Lower leg skin (tissue), 3 donors: Measurements from ENCODE around the gene RIMBP3C.

ENCODE experiments used
- CTCF ChIP-seq, 3 donors: fragments of 450-650 bp; IDR thresholded peaks; one replicate each; pipeline ENCODE4 v1.5.1; 2016; ENCODE audit warnings: antibody characterized with exemption in 3 of 3, mild to moderate bottlenecking in 3 of 3, moderate library complexity in 2 of 3
- POLR2A ChIP-seq, 2 donors: fragments of 450-650 bp; IDR thresholded peaks; one replicate each; pipeline ENCODE4 v1.6.1; 2016 to 2017; ENCODE audit warnings: antibody characterized with exemption in 2 of 2, mild to moderate bottlenecking in 1 of 2, moderate library complexity in 1 of 2

DNA sequence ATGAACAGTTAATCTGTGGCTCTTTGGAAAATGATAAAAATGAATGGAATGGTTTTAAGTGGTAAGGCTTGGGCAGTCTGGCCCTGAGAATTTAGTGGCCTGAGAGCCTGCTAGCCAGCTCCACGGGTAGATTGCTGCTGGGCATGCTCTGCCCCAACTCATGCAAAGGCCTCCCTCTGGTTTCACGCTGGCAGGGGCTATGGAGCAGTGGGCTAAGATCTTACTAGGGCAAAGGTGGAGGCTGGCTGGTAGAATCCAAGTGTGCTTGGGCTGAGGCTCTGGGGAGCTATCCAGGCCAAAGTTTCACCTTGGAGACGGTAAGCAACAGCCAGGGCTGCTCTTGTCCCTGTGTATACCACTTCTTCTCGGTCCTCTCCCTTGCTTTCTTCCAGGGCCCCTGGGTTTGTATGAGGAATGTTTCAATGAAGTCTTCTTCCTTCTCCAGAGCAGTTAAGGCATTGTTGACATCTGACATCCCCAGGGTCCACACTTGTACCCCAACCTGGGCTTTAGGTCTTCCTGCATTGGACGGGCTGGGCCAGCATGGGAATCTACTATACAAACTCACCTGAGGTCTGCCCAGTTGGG is 43.7 kb upstream of the RIMBP3C start:
- TF ChIP-seq CTCF (IDR thresholded peaks at IDR 0.05) = no peak
- TF ChIP-seq POLR2A (IDR thresholded peaks at IDR 0.05) = no peak
